Measurements from ENCODE around the gene ISOC2. TPM values are rescaled to one million over a fixed set of nuclear protein-coding genes. Genes with fewer than 3 reads are reported as not detected.
A peak's percentile ranks its signal among the peaks of the same experiment; 100 is the strongest.
"Not testable (repeated sequence)": the region's sequence is repeated elsewhere in the genome, so short reads cannot be mapped to it uniquely, and the experiment has no call there.

The ISOC2 gene
- total and polyA plus RNA-seq, 4 donors, result 34.9 to 85.0 (median 65.9) TPM

- 2% methylated on average over 28 to 79 of the region's 80 CpGs for WGBS, 2 donors
- ATAC-seq (ENCODE audit: insufficient read depth, low FRiP score), result no peak
Measured at GRCh38 chr19:55451163-55451964, 10.1 kb downstream of the ISOC2 start.

GRCh38 chr19:55449469-55449868, 12.0 kb downstream of the ISOC2 start:
- H3K36me3 ChIP-seq (ENCODE audit: control insufficient read depth in 4 of 4, insufficient read depth in 4 of 4, low read length in 4 of 4), result peaks cover 0 to under 1% (median 0%) of the 10 kb centered on the region in 4 donors
- no peak for TF ChIP-seq CTCF (IDR thresholded peaks at IDR 0.05; ENCODE audit: control extremely low read depth, extremely low read depth)
- peaks cover 0 to 2% (median 0%) of the 10 kb centered on the region in 4 donors for H3K9me3 ChIP-seq (ENCODE audit: control insufficient read depth in 4 of 4, insufficient read depth in 3 of 4, low read length in 3 of 4)
- ATAC-seq (ENCODE audit: insufficient read depth, low FRiP score), result no peak
- H3K27ac ChIP-seq (ENCODE audit: low read depth in 1 of 2, low read length in 1 of 2), result no peak overlapping the region
- H3K27me3 ChIP-seq (ENCODE audit: control insufficient read depth in 3 of 3, insufficient read depth in 3 of 3, low read length in 2 of 3), result peaks cover 11 to 62% (median 23%) of the 10 kb centered on the region in 3 donors
- no peak for DNase-seq
- no peak overlapping the region for H3K4me3 ChIP-seq
- WGBS, 2 donors, result 36 to 37% methylated on average over 16 of the region's 16 CpGs
- H3K4me1 ChIP-seq (ENCODE audit: control insufficient read depth in 5 of 5, insufficient read depth in 5 of 5, low read length in 5 of 5), result peaks cover 0 to 6% (median 5%) of the 10 kb centered on the region in 5 donors
- no peak overlapping the region for H3K9ac ChIP-seq (ENCODE audit: insufficient read depth in 1 of 2, low read length in 2 of 2)

More at GRCh38 chr19:55451163-55451964, 10.1 kb downstream of the ISOC2 start:
- Histone ChIP-seq H3K27ac (ENCODE audit: low read depth in 1 of 2, low read length in 1 of 2) (no peak overlapping the region), H3K9me3 (ENCODE audit: control insufficient read depth in 4 of 4, insufficient read depth in 3 of 4, low read length in 3 of 4) (no peaks in the 10 kb centered on the region), H3K36me3 (ENCODE audit: control insufficient read depth in 4 of 4, insufficient read depth in 4 of 4, low read length in 4 of 4) (peaks cover 0 to 16% (median 0%) of the 10 kb centered on the region in 4 donors), H3K4me1 (ENCODE audit: control insufficient read depth in 5 of 5, insufficient read depth in 5 of 5, low read length in 5 of 5) (peaks cover 0 to 6% (median 5%) of the 10 kb centered on the region in 5 donors), H3K4me3 (no peak overlapping the region), H3K27me3 (ENCODE audit: control insufficient read depth in 3 of 3, insufficient read depth in 3 of 3, low read length in 2 of 3) (peaks cover 7 to 47% (median 16%) of the 10 kb centered on the region in 3 donors), H3K9ac (ENCODE audit: insufficient read depth in 1 of 2, low read length in 2 of 2) (no peak overlapping the region)
- no peak for TF ChIP-seq CTCF (IDR thresholded peaks at IDR 0.05; ENCODE audit: control extremely low read depth, extremely low read depth)
- no peak for DNase-seq

- not testable (repeated sequence) for ATAC-seq (ENCODE audit: insufficient read depth, low FRiP score); H3K27ac ChIP-seq (ENCODE audit: low read depth in 1 of 2, low read length in 1 of 2); H3K9ac ChIP-seq (ENCODE audit: insufficient read depth in 1 of 2, low read length in 2 of 2); H3K4me1 ChIP-seq (ENCODE audit: control insufficient read depth in 5 of 5, insufficient read depth in 5 of 5, low read length in 5 of 5); H3K36me3 ChIP-seq (ENCODE audit: control insufficient read depth in 4 of 4, insufficient read depth in 4 of 4, low read length in 4 of 4); DNase-seq; H3K9me3 ChIP-seq (ENCODE audit: control insufficient read depth in 4 of 4, insufficient read depth in 3 of 4, low read length in 3 of 4); H3K4me3 ChIP-seq
- 92 to 93% methylated on average over 5 of the region's 5 CpGs for WGBS, 2 donors
- peaks cover 11 to 75% (median 34%) of the 10 kb centered on the region in 3 donors for H3K27me3 ChIP-seq (ENCODE audit: control insufficient read depth in 3 of 3, insufficient read depth in 3 of 3, low read length in 2 of 3)
Measured at GRCh38 chr19:55448175-55448490, 13.3 kb downstream of the ISOC2 start.

- peaks cover 0 to 5% (median 0%) of the 10 kb centered on the region in 4 donors for H3K9me3 ChIP-seq (ENCODE audit: control insufficient read depth in 4 of 4, insufficient read depth in 3 of 4, low read length in 3 of 4)
- DNase-seq (peak in 2 of 3 donors; percentile 26 to 27), ATAC-seq (ENCODE audit: insufficient read depth, low FRiP score) (no peak)
- 33 to 34% methylated on average over 12 to 16 of the region's 16 CpGs for WGBS, 2 donors
- TF ChIP-seq CTCF (IDR thresholded peaks at IDR 0.05; ENCODE audit: control extremely low read depth, extremely low read depth), result no peak
- H3K4me1 ChIP-seq (ENCODE audit: control insufficient read depth in 5 of 5, insufficient read depth in 5 of 5, low read length in 5 of 5), result peaks cover 0 to 5% (median 5%) of the 10 kb centered on the region in 5 donors
- H3K36me3 ChIP-seq (ENCODE audit: control insufficient read depth in 4 of 4, insufficient read depth in 4 of 4, low read length in 4 of 4), result no peaks in the 10 kb centered on the region
- peaks cover 10 to 79% (median 34%) of the 10 kb centered on the region in 3 donors for H3K27me3 ChIP-seq (ENCODE audit: control insufficient read depth in 3 of 3, insufficient read depth in 3 of 3, low read length in 2 of 3)
- no peak overlapping the region for H3K27ac ChIP-seq (ENCODE audit: low read depth in 1 of 2, low read length in 1 of 2)
- H3K9ac ChIP-seq (ENCODE audit: insufficient read depth in 1 of 2, low read length in 2 of 2), result no peak overlapping the region
- H3K4me3 ChIP-seq, result no peak overlapping the region
Measured at GRCh38 chr19:55447421-55448174, 13.8 kb downstream of the ISOC2 start.

Data from lung (tissue), 12 donors.